Renal cortical epithelial cell (primary cell): ENCODE results near the gene ATM. TPM values are rescaled to one million over a fixed set of nuclear protein-coding genes. Genes with fewer than 3 reads are reported as not detected.
A peak's percentile ranks its signal among the peaks of the same experiment; 100 is the strongest.
"Not testable (repeated sequence)": the region's sequence is repeated elsewhere in the genome, so short reads cannot be mapped to it uniquely, and the experiment has no call there.

Experiments
- DNase-seq: peaks from one replicate; pipeline ENCODE4 v3.0.0-alpha.2; 2011; ENCODE audit warnings: low read depth
- total RNA-seq: library from RNA; depleted of rRNA; stranded (reverse); fragments of >200 nt; gene quantifications from 2 replicates; pipeline ENCODE4 v1.2.3, GENCODE V29; 2014

ATM gene
- total RNA-seq, 1 donor from 2014 or later: 107 TPM

GRCh38 chr11:108278546-108278945, 55.7 kb downstream of the ATM start:
- DNase-seq: peak; percentile 22

- DNase-seq: no peak
Observed at GRCh38 chr11:108278954-108279353, 56.1 kb downstream of the ATM start.

- DNase-seq: no peak
Observed at GRCh38 chr11:108286370-108286769, 63.5 kb downstream of the ATM start.

- no peak for DNase-seq
Observed at GRCh38 chr11:108286956-108287355, 64.1 kb downstream of the ATM start.

- DNase-seq: not testable (repeated sequence)
Observed at GRCh38 chr11:108289066-108289465, 66.2 kb downstream of the ATM start.

- DNase-seq: peak; percentile 19
Observed at GRCh38 chr11:108289699-108290098, 66.8 kb downstream of the ATM start.

GRCh38 chr11:108293229-108293628, 70.4 kb downstream of the ATM start:
- DNase-seq: no peak

- peak; percentile 83 for DNase-seq
Observed at GRCh38 chr11:108302121-108302785, 79.4 kb downstream of the ATM start.

GRCh38 chr11:108307751-108308150, 84.9 kb downstream of the ATM start:
- no peak for DNase-seq

GRCh38 chr11:108313444-108313843, 90.6 kb downstream of the ATM start:
- no peak for DNase-seq

GRCh38 chr11:108316061-108316460, 93.2 kb downstream of the ATM start:
- no peak for DNase-seq

- DNase-seq: no peak
Observed at GRCh38 chr11:108319541-108320145, 96.8 kb downstream of the ATM start.

GRCh38 chr11:108322666-108323065, 99.8 kb downstream of the ATM start:
- DNase-seq: no peak

- DNase-seq: no peak
Observed at GRCh38 chr11:108324587-108324986, 101.7 kb downstream of the ATM start.

- no peak for DNase-seq
Observed at GRCh38 chr11:108333403-108333899, 110.6 kb downstream of the ATM start.

- DNase-seq: no peak
Observed at GRCh38 chr11:108338750-108339149, 115.9 kb downstream of the ATM start.

- peak; percentile 89 for DNase-seq
Observed at GRCh38 chr11:108340973-108341372, 118.1 kb downstream of the ATM start.

- no peak for DNase-seq
Observed at GRCh38 chr11:108341654-108342053, 118.8 kb downstream of the ATM start.

GRCh38 chr11:108343714-108344113, 120.8 kb downstream of the ATM start:
- DNase-seq: no peak

- DNase-seq: no peak
Observed at GRCh38 chr11:108345767-108346166, 122.9 kb downstream of the ATM start.

- DNase-seq: no peak
Observed at GRCh38 chr11:108346451-108346850, 123.6 kb downstream of the ATM start.

GRCh38 chr11:108351468-108351867, 128.6 kb downstream of the ATM start:
- DNase-seq: no peak

GRCh38 chr11:108364159-108364558, 141.3 kb downstream of the ATM start:
- DNase-seq: no peak

GRCh38 chr11:108368134-108368533, 145.3 kb downstream of the ATM start:
- no peak for DNase-seq
